Natural killer cell (primary cell): Measurements from ENCODE around the gene SKAP1. TPM values are rescaled to one million over a fixed set of nuclear protein-coding genes. Genes with fewer than 3 reads are reported as not detected.

Experiments
- ATAC-seq, 3 donors: fragments of 150-1000 bp in 2 of 3; fragments of 200-7000 bp in 1 of 3; cut with Tn5 transposase; 1 replicate in 1 of 3; 2 replicates in 2 of 3; pipeline ENCODE4 v1.10.0; 2021; ENCODE audit warnings: mild to moderate bottlenecking in 2 of 3, moderate library complexity in 2 of 3
- DNase-seq, 2 donors: peaks; one replicate each; pipeline versions ENCODE4 v3.0.0 to v3.0.0-alpha.2; 2013 to 2021; ENCODE audit warnings: mixed read lengths in 1 of 2
- H3K27ac ChIP-seq: one replicate; pipeline ENCODE4 v1.5.1; 2013; ENCODE audit warnings: mild to moderate bottlenecking, low read length
- H3K27me3 ChIP-seq: one replicate; pipeline ENCODE4 v1.6.1; 2013; ENCODE audit warnings: low read length; ENCODE audit not compliant: control insufficient read depth, insufficient read depth
- H3K36me3 ChIP-seq: one replicate; pipeline ENCODE4 v1.6.1; 2013; ENCODE audit warnings: low read length; ENCODE audit not compliant: control insufficient read depth, insufficient read depth
- H3K4me1 ChIP-seq: one replicate; pipeline ENCODE4 v1.6.1; 2013; ENCODE audit warnings: low read length; ENCODE audit not compliant: control insufficient read depth, insufficient read depth
- H3K4me3 ChIP-seq: one replicate; pipeline ENCODE4 v1.5.1; 2013; ENCODE audit warnings: low read length
- H3K9me3 ChIP-seq: one replicate; pipeline ENCODE4 v1.6.1; 2013; ENCODE audit warnings: low read length; ENCODE audit not compliant: control insufficient read depth, insufficient read depth
- H3K27ac Mint-ChIP-seq, 2 donors: one replicate each; pipeline ENCODE4 v1.8.0; 2022; ENCODE audit warnings: mild to moderate bottlenecking in 2 of 2, mixed read lengths in 2 of 2, moderate library complexity in 1 of 2
- H3K27me3 Mint-ChIP-seq, 2 donors: one replicate each; pipeline ENCODE4 v1.8.0; 2022; ENCODE audit warnings: low read depth in 2 of 2, mixed read lengths in 2 of 2
- H3K36me3 Mint-ChIP-seq: one replicate; pipeline ENCODE4 v1.8.0; 2022; ENCODE audit warnings: mixed read lengths
- H3K4me1 Mint-ChIP-seq, 2 donors: one replicate each; pipeline ENCODE4 v1.8.0; 2022; ENCODE audit warnings: mixed read lengths in 2 of 2
- H3K4me3 Mint-ChIP-seq: one replicate; pipeline ENCODE4 v1.8.0; 2022; ENCODE audit warnings: mild to moderate bottlenecking, moderate library complexity, mixed read lengths
- H3K9me3 Mint-ChIP-seq, 2 donors: one replicate each; pipeline ENCODE4 v1.8.0; 2022; ENCODE audit warnings: mixed read lengths in 2 of 2
- WGBS: methylation state at CpG from one replicate; pipeline ENCODE4 v1.1.7; 2013; ENCODE audit warnings: missing lambda C conversion rate; ENCODE audit not compliant: insufficient coverage; 5-methylcytosine and 5-hydroxymethylcytosine counted together
- intact Hi-C: fragments of 100-400 bp; cut with micrococcal nuclease; formaldehyde crosslinking; loops from one replicate; pipeline ENCODE4 v1.14.2; 2022
- total RNA-seq, 4 donors: library from RNA; stranded (reverse); fragments of 120-200 nt in 1 of 4; gene quantifications; one replicate each; pipeline versions ENCODE4 v1.2.3 to v1.2.4, GENCODE V29; 2013 to 2022
- TF ChIP-seq, protein P1 (sequence below): fragments of 200-600 bp; IDR thresholded peaks from one replicate; pipeline ENCODE4 v1.8.0; 2022; ENCODE audit warnings: antibody characterized with exemption

Gene SKAP1
- total RNA-seq, 3 donors from 2014 or later (not counting 1 experiment from before 2014, with no cell fraction given) = 168 to 227 (median 190) TPM

GRCh38 chr17:48123776-48124388 is 306.1 kb downstream of the SKAP1 start:
- 98% methylated on average over 4 of the region's 4 CpGs for WGBS
- no peak for ATAC-seq
- Mint-ChIP-seq H3K27me3 (no peaks in the 10 kb centered on the region), H3K4me1 (no peaks in the 10 kb centered on the region), H3K27ac (no peak overlapping the region), H3K36me3 (no peaks in the 10 kb centered on the region), H3K4me3 (no peak overlapping the region), H3K9me3 (no peaks in the 10 kb centered on the region)
- no peak overlapping the region for H3K27ac ChIP-seq
- DNase-seq = no peak
- no peak overlapping the region for H3K4me3 ChIP-seq
- H3K36me3 ChIP-seq = peaks cover 34% of the 10 kb centered on the region
- H3K27me3 ChIP-seq = no peaks in the 10 kb centered on the region
- intact Hi-C loops = no loop called here
- H3K4me1 ChIP-seq = no peaks in the 10 kb centered on the region
- H3K9me3 ChIP-seq = no peaks in the 10 kb centered on the region
- TF ChIP-seq, protein P1, sequence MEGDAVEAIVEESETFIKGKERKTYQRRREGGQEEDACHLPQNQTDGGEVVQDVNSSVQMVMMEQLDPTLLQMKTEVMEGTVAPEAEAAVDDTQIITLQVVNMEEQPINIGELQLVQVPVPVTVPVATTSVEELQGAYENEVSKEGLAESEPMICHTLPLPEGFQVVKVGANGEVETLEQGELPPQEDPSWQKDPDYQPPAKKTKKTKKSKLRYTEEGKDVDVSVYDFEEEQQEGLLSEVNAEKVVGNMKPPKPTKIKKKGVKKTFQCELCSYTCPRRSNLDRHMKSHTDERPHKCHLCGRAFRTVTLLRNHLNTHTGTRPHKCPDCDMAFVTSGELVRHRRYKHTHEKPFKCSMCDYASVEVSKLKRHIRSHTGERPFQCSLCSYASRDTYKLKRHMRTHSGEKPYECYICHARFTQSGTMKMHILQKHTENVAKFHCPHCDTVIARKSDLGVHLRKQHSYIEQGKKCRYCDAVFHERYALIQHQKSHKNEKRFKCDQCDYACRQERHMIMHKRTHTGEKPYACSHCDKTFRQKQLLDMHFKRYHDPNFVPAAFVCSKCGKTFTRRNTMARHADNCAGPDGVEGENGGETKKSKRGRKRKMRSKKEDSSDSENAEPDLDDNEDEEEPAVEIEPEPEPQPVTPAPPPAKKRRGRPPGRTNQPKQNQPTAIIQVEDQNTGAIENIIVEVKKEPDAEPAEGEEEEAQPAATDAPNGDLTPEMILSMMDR = no peak

GRCh38 chr17:48123111-48123510 is 306.9 kb downstream of the SKAP1 start:
- intact Hi-C loops = no loop called here
- no peaks in the 10 kb centered on the region for H3K4me1 ChIP-seq
- no peak for DNase-seq
- H3K9me3 Mint-ChIP-seq = no peaks in the 10 kb centered on the region
- H3K9me3 ChIP-seq = no peaks in the 10 kb centered on the region
- H3K27me3 Mint-ChIP-seq = no peaks in the 10 kb centered on the region
- no peak overlapping the region for H3K4me3 ChIP-seq
- no peak overlapping the region for H3K4me3 Mint-ChIP-seq
- peaks cover 39% of the 10 kb centered on the region for H3K36me3 ChIP-seq
- ATAC-seq = no peak
- H3K36me3 Mint-ChIP-seq = no peaks in the 10 kb centered on the region
- no peak overlapping the region for H3K27ac Mint-ChIP-seq
- no peaks in the 10 kb centered on the region for H3K4me1 Mint-ChIP-seq
- no peak overlapping the region for H3K27ac ChIP-seq
- WGBS = 100% methylated on average over 6 of the region's 6 CpGs
- TF ChIP-seq, protein P1 = no peak
- no peaks in the 10 kb centered on the region for H3K27me3 ChIP-seq

DNA sequence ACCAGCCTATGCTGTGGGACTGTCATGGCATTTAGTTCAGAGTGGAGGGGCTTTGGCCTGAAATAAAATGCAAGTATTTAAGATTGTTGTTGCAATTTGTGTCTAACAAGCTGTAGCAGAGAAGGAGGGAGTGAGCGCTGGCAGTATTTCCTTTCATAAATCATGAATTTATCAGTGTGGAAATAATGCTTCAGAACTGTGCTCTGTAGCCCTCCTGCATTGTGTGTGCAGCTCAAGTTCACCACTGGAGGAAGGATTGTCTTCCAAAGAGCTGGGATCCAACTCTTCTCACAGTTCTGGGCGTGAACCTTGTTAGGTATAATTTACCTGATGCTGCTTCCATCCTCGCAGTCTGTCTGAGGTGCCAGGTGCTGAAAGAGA is 307.4 kb downstream of the SKAP1 start:
- H3K36me3 Mint-ChIP-seq = no peaks in the 10 kb centered on the region
- H3K27me3 Mint-ChIP-seq = no peaks in the 10 kb centered on the region
- no peaks in the 10 kb centered on the region for H3K9me3 Mint-ChIP-seq
- no peak overlapping the region for H3K4me3 Mint-ChIP-seq
- no peak overlapping the region for H3K27ac Mint-ChIP-seq
- no peaks in the 10 kb centered on the region for H3K27me3 ChIP-seq
- H3K36me3 ChIP-seq = peaks cover 43% of the 10 kb centered on the region
- H3K4me1 Mint-ChIP-seq = no peaks in the 10 kb centered on the region
- TF ChIP-seq, protein P1 = no peak
- no peaks in the 10 kb centered on the region for H3K4me1 ChIP-seq
- WGBS = 95% methylated on average over 3 of the region's 3 CpGs
- H3K9me3 ChIP-seq = no peaks in the 10 kb centered on the region
- intact Hi-C loops = no loop called here
- H3K27ac ChIP-seq = no peak overlapping the region
- no peak overlapping the region for H3K4me3 ChIP-seq
- no peak for DNase-seq
- no peak for ATAC-seq
